ENCODE results near the gene PLCG2.

DNA sequence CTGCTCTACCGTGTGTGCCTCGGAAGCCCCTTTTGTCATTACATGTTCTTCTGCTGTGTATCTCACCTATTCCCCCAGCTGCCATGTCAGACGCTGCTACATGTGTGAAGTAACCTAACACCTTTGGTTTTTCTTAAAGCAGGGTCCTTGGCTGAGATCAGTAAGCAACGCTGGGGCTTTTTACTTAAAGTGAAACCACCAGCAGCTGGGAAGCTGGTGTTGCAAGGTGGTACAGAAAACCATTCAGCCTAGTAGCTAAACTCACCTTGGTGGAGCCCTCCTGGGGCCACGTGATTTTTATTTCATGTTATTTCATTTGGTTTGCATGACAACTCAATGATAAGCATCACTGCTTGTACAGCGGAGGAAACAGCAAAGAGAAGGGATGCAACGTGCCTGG is 62.6 kb downstream of the PLCG2 start:
- TF ChIP-seq POLR2A (IDR thresholded peaks at IDR 0.05) (no peak), POLR2AphosphoS5 (IDR thresholded peaks at IDR 0.05; ENCODE audit: insufficient read depth in 1 of 2, low read depth in 1 of 2) (no peak)
- TF ChIP-seq, protein P1, sequence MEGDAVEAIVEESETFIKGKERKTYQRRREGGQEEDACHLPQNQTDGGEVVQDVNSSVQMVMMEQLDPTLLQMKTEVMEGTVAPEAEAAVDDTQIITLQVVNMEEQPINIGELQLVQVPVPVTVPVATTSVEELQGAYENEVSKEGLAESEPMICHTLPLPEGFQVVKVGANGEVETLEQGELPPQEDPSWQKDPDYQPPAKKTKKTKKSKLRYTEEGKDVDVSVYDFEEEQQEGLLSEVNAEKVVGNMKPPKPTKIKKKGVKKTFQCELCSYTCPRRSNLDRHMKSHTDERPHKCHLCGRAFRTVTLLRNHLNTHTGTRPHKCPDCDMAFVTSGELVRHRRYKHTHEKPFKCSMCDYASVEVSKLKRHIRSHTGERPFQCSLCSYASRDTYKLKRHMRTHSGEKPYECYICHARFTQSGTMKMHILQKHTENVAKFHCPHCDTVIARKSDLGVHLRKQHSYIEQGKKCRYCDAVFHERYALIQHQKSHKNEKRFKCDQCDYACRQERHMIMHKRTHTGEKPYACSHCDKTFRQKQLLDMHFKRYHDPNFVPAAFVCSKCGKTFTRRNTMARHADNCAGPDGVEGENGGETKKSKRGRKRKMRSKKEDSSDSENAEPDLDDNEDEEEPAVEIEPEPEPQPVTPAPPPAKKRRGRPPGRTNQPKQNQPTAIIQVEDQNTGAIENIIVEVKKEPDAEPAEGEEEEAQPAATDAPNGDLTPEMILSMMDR (IDR thresholded peaks at IDR 0.05) = no peak
